Subcutaneous adipose tissue (tissue), 4 donors: Measurements from ENCODE around the gene LTBP1. TPM values are rescaled to one million over a fixed set of nuclear protein-coding genes. Genes with fewer than 3 reads are reported as not detected.

Source experiments
- CTCF ChIP-seq: fragments of 450-650 bp; IDR thresholded peaks from one replicate; pipeline ENCODE4 v1.5.1; 2016; ENCODE audit warnings: low read depth, mild to moderate bottlenecking, control low read depth, antibody characterized with exemption, moderate library complexity
- total RNA-seq, 4 donors: library from RNA; depleted of rRNA; stranded (reverse); fragments of >200 nt; gene quantifications; one replicate each; pipeline ENCODE4 v1.1.0, GENCODE V29; 2016

The LTBP1 gene
- total RNA-seq, 4 donors from 2014 or later: 11.0 to 15.5 (median 12.7) TPM

- TF ChIP-seq CTCF: no peak
Observed at GRCh38 chr2:33339269-33339668, 392.5 kb downstream of the LTBP1 start.

GRCh38 chr2:33340280-33340679 lies 393.5 kb downstream of the LTBP1 start:
- no peak for TF ChIP-seq CTCF

GRCh38 chr2:33342171-33342570 lies 395.4 kb downstream of the LTBP1 start:
- no peak for TF ChIP-seq CTCF

GRCh38 chr2:33342705-33343104 lies 396.0 kb downstream of the LTBP1 start:
- TF ChIP-seq CTCF: no peak

GRCh38 chr2:33343387-33343895 lies 396.7 kb downstream of the LTBP1 start:
- TF ChIP-seq CTCF: no peak

- no peak for TF ChIP-seq CTCF
Observed at GRCh38 chr2:33344230-33344629, 397.5 kb downstream of the LTBP1 start.

- no peak for TF ChIP-seq CTCF
Observed at GRCh38 chr2:33347856-33348255, 401.1 kb downstream of the LTBP1 start.
